ENCODE measurements around the gene NOTUM.

Gene NOTUM

GRCh38 chr17:81928544-81929252 lies 32.3 kb downstream of the NOTUM start:
- TF ChIP-seq CTCF (IDR thresholded peaks at IDR 0.05; ENCODE audit: insufficient read depth, low read depth, low read length, missing control alignments) = no peak
- no peak for DNase-seq (ENCODE audit: low read depth)
- peak overlapping the region; percentile 62 for H3K4me3 ChIP-seq (ENCODE audit: low read depth, low read length)

GRCh38 chr17:81927653-81928543 lies 33.1 kb downstream of the NOTUM start, which contains the start of gene MAFG:
MAFG (minus strand) TSS chr17:81927735; CDS start chr17:81923185, 4,550 bp downstream.
- TF ChIP-seq CTCF (IDR thresholded peaks at IDR 0.05; ENCODE audit: insufficient read depth, low read depth, low read length, missing control alignments) = peak; percentile 30
- peak; percentile 96 for DNase-seq (ENCODE audit: low read depth)
- H3K4me3 ChIP-seq (ENCODE audit: low read depth, low read length) = peak within 1 kb of the TSS; percentile 90

GRCh38 chr17:81927152-81927652 lies 33.8 kb downstream of the NOTUM start:
- no peak for TF ChIP-seq CTCF (IDR thresholded peaks at IDR 0.05; ENCODE audit: insufficient read depth, low read depth, low read length, missing control alignments)
- H3K4me3 ChIP-seq (ENCODE audit: low read depth, low read length) = peak overlapping the region; percentile 90
- DNase-seq (ENCODE audit: low read depth) = no peak

GRCh38 chr17:81926451-81927151 lies 34.4 kb downstream of the NOTUM start:
- TF ChIP-seq CTCF (IDR thresholded peaks at IDR 0.05; ENCODE audit: insufficient read depth, low read depth, low read length, missing control alignments) = no peak
- peak; percentile 64 for DNase-seq (ENCODE audit: low read depth)
- peak overlapping the region; percentile 90 for H3K4me3 ChIP-seq (ENCODE audit: low read depth, low read length)

- peak overlapping the region; percentile 90 for H3K4me3 ChIP-seq (ENCODE audit: low read depth, low read length)
- no peak for TF ChIP-seq CTCF (IDR thresholded peaks at IDR 0.05; ENCODE audit: insufficient read depth, low read depth, low read length, missing control alignments)
- no peak for DNase-seq (ENCODE audit: low read depth)
These were observed 35.0 kb downstream of the NOTUM start for GRCh38 chr17:81925860-81926450.
